HCT116 (cell line): ENCODE measurements around the gene FGF7. TPM values are rescaled to one million over a fixed set of nuclear protein-coding genes. Genes with fewer than 3 reads are reported as not detected.

ENCODE experiments used
- ATAC-seq: fragments of 200-7000 bp; cut with Tn5 transposase; 2 replicates; pipeline ENCODE4 v1.9.1; 2020; ENCODE audit warnings: mild to moderate bottlenecking, moderate library complexity
- BruUV-seq: library from RNA; stranded (reverse); fragments of 400-500 nt; replicated peaks from 2 replicates; lab custom pipeline; 2021; lab: Mats Ljungman, UMichigan
- CTCF ChIA-PET: fragments of 300-600 bp; sonication (Branson Sonifier 250); formaldehyde crosslinking; loops from one replicate; lab custom pipeline; 2021; ENCODE audit warnings: antibody characterized with exemption; lab: Charles Lee
- POLR2A ChIA-PET: fragments of 300-600, 350-600 bp; sonication (Branson Sonifier 250); formaldehyde crosslinking; loops from one replicate; lab custom pipeline; 2021; ENCODE audit warnings: antibody characterized with exemption; lab: Charles Lee
- RAD21 ChIA-PET, 2 experiments: fragments of 300-600 bp; sonication (Branson Sonifier 250); formaldehyde crosslinking; loops; one replicate each; lab custom pipeline; 2023; ENCODE audit warnings: low total read pairs in 2 of 2; ENCODE audit not compliant: uncharacterized antibody in 2 of 2, unreplicated experiment in 2 of 2, low non-redundant PET in 1 of 2; lab: Charles Lee
- DNase-seq: peaks from one replicate; pipeline ENCODE4 v3.0.0-alpha.2; 2010; ENCODE audit warnings: low read depth, low spot score
- H2AFZ ChIP-seq: fragments of 200-600 bp; shearing (Covaris generic), sonication (generic); 2 replicates; pipeline ENCODE4 v1.6.1; 2017; ENCODE audit warnings: low read depth, mixed run types, mixed read lengths, antibody characterized with exemption, low read length; ENCODE audit not compliant: poor library complexity, severe bottlenecking
- H3K27ac ChIP-seq: 2 replicates; pipeline ENCODE4 v1.5.1; 2012; ENCODE audit warnings: low read depth, low read length
- H3K27me3 ChIP-seq: fragments of 200-600 bp; sonication (generic); 2 replicates; pipeline ENCODE4 v1.6.1; 2016; ENCODE audit warnings: mixed run types, low read length, mixed read lengths; ENCODE audit not compliant: insufficient read depth
- H3K36me3 ChIP-seq, 2 experiments: fragments of 200-500 bp in 1 of 2; fragments of 200-600 bp in 1 of 2; sonication (Bioruptor generic) in 1 of 2; sonication (generic) in 1 of 2; 2 replicates each; pipeline versions ENCODE4 v1.5.1 to v1.6.1; 2014 to 2016; ENCODE audit warnings: low read length in 2 of 2, inconsistent platforms in 1 of 2, mixed read lengths in 1 of 2, mixed run types in 1 of 2; ENCODE audit not compliant: insufficient read depth in 2 of 2, control insufficient read depth in 1 of 2
- H3K4me1 ChIP-seq, 2 experiments: fragments of 200-600 bp in 1 of 2; sonication (generic) in 1 of 2; 2 replicates each; pipeline versions ENCODE4 v1.5.1 to v1.6.1; 2012 to 2017; ENCODE audit warnings: low read length in 2 of 2, inconsistent platforms in 1 of 2, mild to moderate bottlenecking in 1 of 2, mixed read lengths in 1 of 2, mixed run types in 1 of 2, moderate library complexity in 1 of 2; ENCODE audit not compliant: insufficient read depth in 2 of 2, control insufficient read depth in 1 of 2
- H3K4me2 ChIP-seq: fragments of 200-600 bp; sonication (generic); 2 replicates; pipeline ENCODE4 v1.6.1; 2017; ENCODE audit warnings: mixed run types, low read length, mixed read lengths
- H3K4me3 ChIP-seq, 2 experiments: fragments of 200-600 bp in 1 of 2; sonication (generic) in 1 of 2; replicated peaks in 1 of 2; 2 replicates each; pipeline ENCODE4 v1.5.1; 2011 to 2016; ENCODE audit warnings: low read length in 2 of 2, control low read depth in 1 of 2, low read depth in 1 of 2, mild to moderate bottlenecking in 1 of 2, mixed read lengths in 1 of 2, mixed run types in 1 of 2
- H3K79me2 ChIP-seq: fragments of 200-600 bp; sonication (generic); 2 replicates; pipeline ENCODE4 v1.6.1; 2017; ENCODE audit warnings: mild to moderate bottlenecking, mixed run types, low read length, moderate library complexity, mixed read lengths; ENCODE audit not compliant: insufficient read depth
- H3K9ac ChIP-seq: fragments of 200-600 bp; sonication (generic); 2 replicates; pipeline ENCODE4 v1.6.1; 2016; ENCODE audit warnings: low read length, mixed read lengths
- H3K9me2 ChIP-seq: fragments of 200-600 bp; sonication (generic), shearing (Covaris generic); 2 replicates; pipeline ENCODE4 v1.6.1; 2017; ENCODE audit warnings: mixed run types, mild to moderate bottlenecking, moderate library complexity; ENCODE audit not compliant: insufficient read depth
- H3K9me3 ChIP-seq, 2 experiments: fragments of 200-500 bp in 1 of 2; fragments of 200-600 bp in 1 of 2; sonication (Bioruptor generic) in 1 of 2; sonication (generic) in 1 of 2; 2 replicates each; pipeline ENCODE4 v1.6.1; 2014 to 2017; ENCODE audit warnings: low read length in 2 of 2, mixed read lengths in 2 of 2, inconsistent platforms in 1 of 2, low read depth in 1 of 2, mild to moderate bottlenecking in 1 of 2, mixed run types in 1 of 2, moderate library complexity in 1 of 2; ENCODE audit not compliant: control insufficient read depth in 1 of 2, insufficient read depth in 1 of 2
- H4K20me1 ChIP-seq: fragments of 200-600 bp; sonication (generic), shearing (Covaris generic); 2 replicates; pipeline ENCODE4 v1.6.1; 2017; ENCODE audit warnings: mixed run types, mild to moderate bottlenecking, moderate library complexity; ENCODE audit not compliant: insufficient read depth
- CBX3 ChIP-seq: IDR thresholded peaks from 2 replicates; pipeline ENCODE4 v1.6.1; 2012; ENCODE audit warnings: low read depth
- CTCF ChIP-seq, 3 experiments: fragments of 200-600 bp in 1 of 3; sonication (generic) in 1 of 3; IDR thresholded peaks in 2 of 3; conservative IDR thresholded peaks in 1 of 3; 2 replicates each; pipeline ENCODE4 v1.5.1; 2012 to 2017; ENCODE audit warnings: low read depth in 2 of 3, low read length in 2 of 3, antibody characterized with exemption in 1 of 3, borderline replicate concordance in 1 of 3, control low read depth in 1 of 3, mild to moderate bottlenecking in 1 of 3, mixed read lengths in 1 of 3, mixed run types in 1 of 3, moderate library complexity in 1 of 3; ENCODE audit not compliant: insufficient read depth in 1 of 3
- EGR1 ChIP-seq: IDR thresholded peaks from 2 replicates; pipeline ENCODE4 v1.6.1; 2012; ENCODE audit warnings: low read depth
- EZH2 ChIP-seq: fragments of 200-600 bp; sonication (generic); IDR thresholded peaks from 2 replicates; pipeline ENCODE4 v1.6.1; 2017; ENCODE audit warnings: antibody characterized with exemption, mixed run types
- EZH2phosphoT487 ChIP-seq: fragments of 200-600 bp; IDR thresholded peaks from 2 replicates; pipeline ENCODE4 v1.6.1; 2018; ENCODE audit warnings: antibody characterized with exemption, borderline replicate concordance
- FOSL1 ChIP-seq: IDR thresholded peaks from 2 replicates; pipeline ENCODE4 v1.6.1; 2012; ENCODE audit warnings: low read depth
- MAX ChIP-seq: IDR thresholded peaks from 2 replicates; pipeline ENCODE4 v1.6.1; 2012
- POLR2AphosphoS5 ChIP-seq: IDR thresholded peaks from 2 replicates; pipeline ENCODE4 v1.6.1; 2011; ENCODE audit warnings: mild to moderate bottlenecking, low read depth, low read length, moderate library complexity
- RAD21 ChIP-seq: IDR thresholded peaks from 2 replicates; pipeline ENCODE4 v1.6.1; 2012; ENCODE audit warnings: low read depth, mild to moderate bottlenecking
- SP1 ChIP-seq: IDR thresholded peaks from 2 replicates; pipeline ENCODE4 v1.6.1; 2012; ENCODE audit warnings: low read depth
- SRF ChIP-seq: IDR thresholded peaks from 2 replicates; pipeline ENCODE4 v1.6.1; 2012; ENCODE audit warnings: low read depth
- TCF7L2 ChIP-seq: IDR thresholded peaks from 2 replicates; pipeline ENCODE4 v1.7.0; 2011; ENCODE audit warnings: borderline replicate concordance, inconsistent platforms; ENCODE audit not compliant: insufficient read depth, insufficient read length; ENCODE audit errors: extremely low read depth
- ZBTB33 ChIP-seq: IDR thresholded peaks from 2 replicates; pipeline ENCODE4 v1.6.1; 2011; ENCODE audit warnings: mild to moderate bottlenecking, low read length, moderate library complexity; ENCODE audit not compliant: insufficient replicate concordance; ENCODE audit errors: extremely low read depth
- ZNF274 ChIP-seq: fragments of 200-500 bp; sonication (Bioruptor generic); IDR thresholded peaks from 2 replicates; pipeline ENCODE4 v1.6.1; 2014; ENCODE audit warnings: mild to moderate bottlenecking, low read depth, low read length, inconsistent platforms
- intact Hi-C: fragments of 100-400 bp; cut with micrococcal nuclease; formaldehyde crosslinking; loops from 2 replicates; pipeline ENCODE4 v1.10.0; 2022
- total RNA-seq: library from RNA; stranded (reverse); gene quantifications from one replicate; pipeline ENCODE4 v1.2.1, GENCODE V29; 2021; ENCODE audit not compliant: unreplicated experiment
- TF ChIP-seq, protein P1 (sequence below): IDR thresholded peaks from 2 replicates; pipeline ENCODE4 v1.6.1; 2012

FGF7 gene
- total RNA-seq, 1 experiment from 2014 or later, result 0.49 TPM

- Histone ChIP-seq H3K4me1 (no peaks in the 10 kb centered on the region), H3K79me2 (no peaks in the 10 kb centered on the region), H3K9me3 (no peaks in the 10 kb centered on the region), H4K20me1 (no peaks in the 10 kb centered on the region), H3K9ac (no peak overlapping the region), H3K4me3 (no peak overlapping the region), H3K27ac (no peak overlapping the region), H3K4me2 (no peak overlapping the region), H2AFZ (no peak overlapping the region), H3K36me3 (no peaks in the 10 kb centered on the region), H3K27me3 (no peaks in the 10 kb centered on the region), H3K9me2 (no peaks in the 10 kb centered on the region)
- TF ChIP-seq POLR2AphosphoS5, result no peak
- no peak for TF ChIP-seq FOSL1
- DNase-seq, result no peak
- CTCF ChIA-PET, result no interaction called here
- ATAC-seq, result no peak
- intact Hi-C loops, result no loop called here
- RAD21 ChIA-PET, result no interaction called here
- POLR2A ChIA-PET, result no interaction called here
- BruUV-seq, result no TSS peak
These were observed 18.8 kb downstream of the FGF7 start for GRCh38 chr15:49441816-49442215.

GRCh38 chr15:49452595-49452994 lies 29.6 kb downstream of the FGF7 start:
- H3K27me3 ChIP-seq, result no peaks in the 10 kb centered on the region
- H4K20me1 ChIP-seq, result no peaks in the 10 kb centered on the region
- no peak for ATAC-seq
- intact Hi-C loops, result no loop called here
- H3K79me2 ChIP-seq, result no peaks in the 10 kb centered on the region
- POLR2A ChIA-PET, result no interaction called here
- H3K9ac ChIP-seq, result no peak overlapping the region
- BruUV-seq, result no TSS peak
- H3K9me2 ChIP-seq, result no peaks in the 10 kb centered on the region
- no peak overlapping the region for H3K4me2 ChIP-seq
- H3K9me3 ChIP-seq, result no peaks in the 10 kb centered on the region
- no peak overlapping the region for H2AFZ ChIP-seq
- H3K4me3 ChIP-seq, result no peak overlapping the region
- CTCF ChIA-PET, result no interaction called here
- no peaks in the 10 kb centered on the region for H3K4me1 ChIP-seq
- no peaks in the 10 kb centered on the region for H3K36me3 ChIP-seq
- DNase-seq, result no peak
- H3K27ac ChIP-seq, result no peak overlapping the region
- RAD21 ChIA-PET, result no interaction called here
- TF ChIP-seq RAD21 (no peak), ZNF274 (no peak), TCF7L2 (no peak), EGR1 (no peak), EZH2phosphoT487 (no peak), CBX3 (no peak), EZH2 (no peak), SRF (no peak), ZBTB33 (no peak), MAX (no peak), SP1 (no peak), CTCF (IDR thresholded peaks at IDR 0.05 in 2 of 3, conservative IDR thresholded peaks at IDR 0.05 in 1 of 3; ENCODE audit: borderline replicate concordance in 1 of 3, insufficient read depth in 1 of 3, low read depth in 2 of 3, low read length in 2 of 3) (no peak), POLR2AphosphoS5 (no peak)
- TF ChIP-seq, protein P1, sequence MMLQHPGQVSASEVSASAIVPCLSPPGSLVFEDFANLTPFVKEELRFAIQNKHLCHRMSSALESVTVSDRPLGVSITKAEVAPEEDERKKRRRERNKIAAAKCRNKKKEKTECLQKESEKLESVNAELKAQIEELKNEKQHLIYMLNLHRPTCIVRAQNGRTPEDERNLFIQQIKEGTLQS, result no peak
